Trophoblast cell (in vitro differentiated cells and primary cell): ENCODE measurements around the gene CCDC50.

Experiments
- DNase-seq, 2 donors: peaks; one replicate each; pipeline ENCODE4 v3.0.0-alpha.2; 2016
- H2AFZ ChIP-seq: 2 replicates; pipeline ENCODE4 v1.6.1; 2013; ENCODE audit warnings: low read length, moderate library complexity, mild to moderate bottlenecking; ENCODE audit not compliant: insufficient read depth, poor library complexity
- H2AK5ac ChIP-seq: 2 replicates; pipeline ENCODE4 v1.6.1; 2013; ENCODE audit warnings: mild to moderate bottlenecking, low read length
- H2BK120ac ChIP-seq: 2 replicates; pipeline ENCODE4 v1.6.1; 2013; ENCODE audit warnings: low read length, mild to moderate bottlenecking, moderate library complexity; ENCODE audit not compliant: insufficient read depth, poor library complexity
- H2BK12ac ChIP-seq: 2 replicates; pipeline ENCODE4 v1.6.1; 2013; ENCODE audit warnings: mild to moderate bottlenecking, low read length, moderate library complexity
- H2BK5ac ChIP-seq: 2 replicates; pipeline ENCODE4 v1.6.1; 2013; ENCODE audit warnings: low read length, low read depth, moderate library complexity, mild to moderate bottlenecking; ENCODE audit not compliant: poor library complexity
- H3K14ac ChIP-seq: 2 replicates; pipeline ENCODE4 v1.6.1; 2013; ENCODE audit warnings: mild to moderate bottlenecking, low read length
- H3K18ac ChIP-seq: 2 replicates; pipeline ENCODE4 v1.6.1; 2013; ENCODE audit warnings: mild to moderate bottlenecking, low read length
- H3K23ac ChIP-seq: 2 replicates; pipeline ENCODE4 v1.6.1; 2013; ENCODE audit warnings: low read length
- H3K27ac ChIP-seq: 2 replicates; pipeline ENCODE4 v1.5.1; 2013; ENCODE audit warnings: low read depth, mild to moderate bottlenecking, inconsistent platforms, low read length, moderate library complexity
- H3K27me3 ChIP-seq: 2 replicates; pipeline ENCODE4 v1.6.1; 2013; ENCODE audit warnings: inconsistent platforms, mild to moderate bottlenecking, low read length, moderate library complexity; ENCODE audit not compliant: insufficient read depth
- H3K36me3 ChIP-seq, 2 experiments: 1 replicate in 1 of 2; 2 replicates in 1 of 2; pipeline ENCODE4 v1.6.1; 2013; ENCODE audit warnings: low read length in 2 of 2, mild to moderate bottlenecking in 2 of 2, moderate library complexity in 1 of 2; ENCODE audit not compliant: insufficient read depth in 2 of 2, control insufficient read depth in 1 of 2
- H3K4ac ChIP-seq: 2 replicates; pipeline ENCODE4 v1.6.1; 2013; ENCODE audit warnings: low read depth, mild to moderate bottlenecking, low read length, moderate library complexity
- H3K4me1 ChIP-seq, 2 experiments: 1 replicate in 1 of 2; 2 replicates in 1 of 2; pipeline ENCODE4 v1.6.1; 2013; ENCODE audit warnings: low read length in 2 of 2, mild to moderate bottlenecking in 2 of 2, moderate library complexity in 1 of 2; ENCODE audit not compliant: insufficient read depth in 2 of 2, control insufficient read depth in 1 of 2
- H3K4me2 ChIP-seq: 2 replicates; pipeline ENCODE4 v1.6.1; 2013; ENCODE audit warnings: inconsistent platforms, mild to moderate bottlenecking, low read length, moderate library complexity
- H3K4me3 ChIP-seq: 2 replicates; pipeline ENCODE4 v1.5.1; 2013; ENCODE audit warnings: mild to moderate bottlenecking, low read depth, low read length, inconsistent platforms
- H3K79me1 ChIP-seq: one replicate; pipeline ENCODE4 v1.6.1; 2013; ENCODE audit warnings: low read length
- H3K79me2 ChIP-seq: 2 replicates; pipeline ENCODE4 v1.6.1; 2013; ENCODE audit warnings: low read length, mild to moderate bottlenecking; ENCODE audit not compliant: control insufficient read depth, insufficient read depth, poor library complexity
- H3K9ac ChIP-seq: 2 replicates; pipeline ENCODE4 v1.6.1; 2013; ENCODE audit warnings: mild to moderate bottlenecking, low read length
- H3K9me3 ChIP-seq: 2 replicates; pipeline ENCODE4 v1.6.1; 2013; ENCODE audit warnings: low read depth, mild to moderate bottlenecking, control low read depth, inconsistent platforms, low read length; ENCODE audit not compliant: insufficient read depth
- H4K12ac ChIP-seq: 2 replicates; pipeline ENCODE4 v1.6.1; 2013; ENCODE audit warnings: low read depth, mild to moderate bottlenecking, low read length, moderate library complexity
- H4K8ac ChIP-seq: 2 replicates; pipeline ENCODE4 v1.6.1; 2013; ENCODE audit warnings: low read depth, mild to moderate bottlenecking, low read length, moderate library complexity
- H4K91ac ChIP-seq: one replicate; pipeline ENCODE4 v1.6.1; 2013; ENCODE audit warnings: low read depth, mild to moderate bottlenecking, low read length, moderate library complexity
- WGBS: extraction: QIAGEN DNeasy Blood & Tissue Kit; methylation state at CpG from one replicate; pipeline ENCODE4 v1.1.7; 2013; ENCODE audit warnings: missing lambda C conversion rate; ENCODE audit not compliant: insufficient read length, insufficient coverage; ENCODE audit errors: extremely low coverage; 5-methylcytosine and 5-hydroxymethylcytosine counted together

Gene CCDC50

DNA sequence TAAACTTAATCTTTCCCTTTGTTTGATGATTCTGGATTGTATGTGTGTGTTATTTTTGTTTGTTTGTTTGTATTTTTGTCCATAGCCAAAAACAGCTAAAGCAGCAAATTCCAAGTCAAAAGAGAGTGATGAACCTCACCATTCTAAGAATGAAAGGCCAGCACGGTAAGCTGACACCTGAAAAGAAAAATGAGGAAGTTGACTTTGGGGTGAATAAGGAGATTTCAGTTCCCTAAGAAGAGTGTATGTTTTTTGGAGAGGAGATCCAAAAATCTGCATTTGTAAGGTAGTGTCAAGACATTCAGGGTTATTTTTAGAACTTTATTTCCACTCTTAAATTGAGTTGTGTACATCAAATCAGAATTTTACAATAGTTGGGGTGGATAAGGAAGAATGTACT lies 53.5 kb downstream of the CCDC50 start:
- Histone ChIP-seq H4K91ac (no peak overlapping the region), H3K27me3 (no peaks in the 10 kb centered on the region), H3K27ac (no peak overlapping the region), H2BK12ac (no peak overlapping the region), H4K12ac (no peak overlapping the region), H2AK5ac (no peak overlapping the region), H3K23ac (no peak overlapping the region), H3K36me3 (peaks cover 2 to 3% of the 10 kb centered on the region in 2 experiments), H3K14ac (no peak overlapping the region), H3K4ac (no peak overlapping the region), H3K4me3 (no peak overlapping the region), H2AFZ (no peak overlapping the region), H3K18ac (no peak overlapping the region), H3K9ac (no peak overlapping the region), H2BK120ac (no peak overlapping the region), H4K8ac (no peak overlapping the region), H2BK5ac (no peak overlapping the region), H3K9me3 (no peaks in the 10 kb centered on the region), H3K79me2 (no peaks in the 10 kb centered on the region), H3K4me2 (no peak overlapping the region), H3K79me1 (no peaks in the 10 kb centered on the region), H3K4me1 (peaks cover 0 to 2% of the 10 kb centered on the region in 2 experiments)
- WGBS: no CpG with 5 or more reads among the region's 1 CpG
- DNase-seq: no peak

DNA sequence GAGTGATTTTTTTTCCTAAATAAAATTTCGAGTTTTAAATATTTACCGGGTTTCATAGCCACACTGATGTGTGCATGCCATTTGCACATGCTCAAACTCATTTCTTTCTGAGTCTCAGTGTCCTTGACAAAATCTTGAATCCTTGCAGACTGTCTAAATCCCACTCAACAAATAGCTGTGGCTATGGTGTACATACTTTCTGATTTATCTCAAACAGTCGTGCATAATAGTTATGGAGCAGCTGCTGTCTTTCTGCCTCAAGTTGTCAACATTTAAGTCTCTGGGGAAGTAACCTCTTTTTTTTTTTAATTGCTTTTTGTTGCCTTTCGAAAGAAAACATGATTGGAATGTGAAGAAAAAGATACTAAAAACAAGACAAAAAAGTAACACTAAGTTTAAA lies 53.9 kb downstream of the CCDC50 start:
- no peaks in the 10 kb centered on the region for H3K79me2 ChIP-seq
- no peaks in the 10 kb centered on the region for H3K9me3 ChIP-seq
- no CpG with 5 or more reads among the region's 4 CpGs for WGBS

DNA sequence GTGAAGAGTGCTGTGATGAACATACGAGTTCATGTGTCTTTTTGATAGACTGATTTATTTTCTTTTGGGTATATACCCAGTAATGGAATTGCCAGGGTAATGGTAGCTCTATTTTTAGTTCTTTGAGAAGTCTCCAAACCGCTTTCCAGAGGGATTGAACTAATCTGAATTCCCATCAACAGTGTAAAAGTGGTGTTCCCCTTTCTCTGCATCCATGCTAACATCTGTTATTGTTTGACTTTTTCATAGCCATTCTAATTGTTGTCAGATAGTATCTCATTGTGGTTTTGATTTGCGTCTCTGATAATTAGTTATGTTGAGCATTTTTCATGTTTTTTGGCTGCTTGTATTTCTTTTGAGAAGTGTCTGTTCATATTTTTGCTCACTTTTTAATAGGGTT lies 55.9 kb downstream of the CCDC50 start:
- H3K4me3 ChIP-seq: no peak overlapping the region
- H4K8ac ChIP-seq: no peak overlapping the region
- no peak overlapping the region for H3K4me2 ChIP-seq
- no peaks in the 10 kb centered on the region for H3K9me3 ChIP-seq
- H3K18ac ChIP-seq: no peak overlapping the region
- no peak for DNase-seq
- no peak overlapping the region for H3K9ac ChIP-seq
- H3K27me3 ChIP-seq: no peaks in the 10 kb centered on the region
- no CpG with 5 or more reads among the region's 3 CpGs for WGBS
- H2BK12ac ChIP-seq: no peak overlapping the region
- H2AK5ac ChIP-seq: no peak overlapping the region
- H3K14ac ChIP-seq: no peak overlapping the region
- H4K12ac ChIP-seq: no peak overlapping the region
- peaks cover 0 to 2% of the 10 kb centered on the region in 2 experiments for H3K4me1 ChIP-seq
- no peak overlapping the region for H2AFZ ChIP-seq
- no peak overlapping the region for H3K23ac ChIP-seq
- no peak overlapping the region for H3K27ac ChIP-seq
- no peak overlapping the region for H4K91ac ChIP-seq
- no peaks in the 10 kb centered on the region for H3K79me1 ChIP-seq
- H2BK120ac ChIP-seq: no peak overlapping the region
- no peak overlapping the region for H2BK5ac ChIP-seq
- no peak overlapping the region for H3K4ac ChIP-seq
- H3K79me2 ChIP-seq: no peaks in the 10 kb centered on the region
- peaks cover 4 to 7% of the 10 kb centered on the region in 2 experiments for H3K36me3 ChIP-seq

More for the DNA sequence above, 53.9 kb downstream of the CCDC50 start:
- no peaks in the 10 kb centered on the region for H3K79me1 ChIP-seq
- no peak overlapping the region for H2BK120ac ChIP-seq
- H2BK5ac ChIP-seq: no peak overlapping the region
- H4K91ac ChIP-seq: no peak overlapping the region
- H3K4ac ChIP-seq: no peak overlapping the region
- no peak overlapping the region for H3K27ac ChIP-seq
- H3K4me2 ChIP-seq: no peak overlapping the region
- no peak overlapping the region for H2AK5ac ChIP-seq
- H4K8ac ChIP-seq: no peak overlapping the region
- no peak overlapping the region for H3K4me3 ChIP-seq
- no peaks in the 10 kb centered on the region for H3K27me3 ChIP-seq
- DNase-seq: no peak
- H2AFZ ChIP-seq: no peak overlapping the region
- no peak overlapping the region for H2BK12ac ChIP-seq
- H3K18ac ChIP-seq: no peak overlapping the region
- H3K9ac ChIP-seq: no peak overlapping the region
- no peak overlapping the region for H4K12ac ChIP-seq
- H3K14ac ChIP-seq: no peak overlapping the region
- H3K4me1 ChIP-seq: peaks cover 0 to 2% of the 10 kb centered on the region in 2 experiments
- peaks cover 2 to 3% of the 10 kb centered on the region in 2 experiments for H3K36me3 ChIP-seq
- no peak overlapping the region for H3K23ac ChIP-seq

DNA sequence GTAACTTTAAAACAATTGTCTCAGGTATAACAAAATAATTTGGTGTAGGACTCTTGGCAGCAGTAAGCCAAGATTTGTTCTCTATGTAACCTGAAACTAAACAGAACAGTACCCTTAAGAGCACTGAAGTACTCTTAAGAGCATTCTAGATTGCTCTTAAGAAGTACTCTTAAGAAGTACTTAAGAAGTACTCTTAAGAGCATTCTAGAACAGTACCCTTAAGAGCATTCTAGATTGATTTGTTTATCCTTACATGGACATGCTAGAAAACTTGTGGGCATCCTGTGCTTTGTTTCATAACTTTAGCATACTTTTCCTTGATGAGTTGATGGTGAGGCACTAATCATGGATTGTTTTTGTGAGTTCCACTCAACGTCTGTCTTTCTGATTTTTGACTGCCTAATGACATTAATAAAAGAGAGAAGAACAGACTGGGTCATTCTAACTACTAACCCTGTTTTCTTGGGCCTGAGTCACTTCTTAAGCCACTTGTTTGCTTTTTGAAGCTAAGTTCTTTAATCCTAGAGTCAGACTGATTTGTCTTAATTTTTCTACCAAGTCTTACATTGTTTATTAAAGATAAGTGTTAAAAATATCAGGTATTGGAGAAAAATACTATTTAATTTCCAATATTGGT lies 58.4 kb downstream of the CCDC50 start:
- Histone ChIP-seq H4K91ac (no peak overlapping the region), H3K18ac (no peak overlapping the region), H3K14ac (no peak overlapping the region), H3K4me2 (no peak overlapping the region), H2BK120ac (no peak overlapping the region), H3K79me1 (no peaks in the 10 kb centered on the region), H2AK5ac (no peak overlapping the region), H3K9ac (no peak overlapping the region), H3K27ac (no peak overlapping the region), H3K23ac (no peak overlapping the region), H3K4ac (no peak overlapping the region), H2BK12ac (no peak overlapping the region), H3K79me2 (no peaks in the 10 kb centered on the region), H3K4me1 (no peaks in the 10 kb centered on the region), H4K12ac (no peak overlapping the region), H3K36me3 (peaks cover 4 to 5% of the 10 kb centered on the region in 2 experiments), H3K27me3 (no peaks in the 10 kb centered on the region), H4K8ac (no peak overlapping the region), H3K9me3 (no peaks in the 10 kb centered on the region), H3K4me3 (no peak overlapping the region), H2BK5ac (no peak overlapping the region), H2AFZ (no peak overlapping the region)
- no CpG with 5 or more reads among the region's 1 CpG for WGBS
- no peak for DNase-seq
